Measurements from ENCODE around the gene OR52J3.
A peak's percentile ranks its signal among the peaks of the same experiment; 100 is the strongest.
"Not testable (repeated sequence)": the region's sequence is repeated elsewhere in the genome, so short reads cannot be mapped to it uniquely, and the experiment has no call there.

Gene OR52J3

DNA sequence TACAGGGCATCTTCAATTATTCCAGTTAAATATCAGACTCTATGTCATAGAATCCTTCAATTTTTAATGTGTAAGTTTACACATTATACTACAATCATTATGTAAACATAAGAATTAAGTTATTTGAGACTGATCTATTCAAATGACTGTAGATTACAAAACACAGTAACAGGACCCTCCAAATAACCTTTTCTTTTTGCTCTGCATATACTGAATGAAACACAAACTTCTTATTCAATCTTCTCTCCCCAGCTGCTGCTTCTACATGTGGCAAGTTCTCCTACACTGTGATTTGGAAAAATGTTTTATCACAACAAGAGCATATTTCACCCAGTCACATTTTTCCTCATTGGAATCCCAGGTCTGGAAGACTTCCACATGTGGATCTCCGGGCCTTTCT, at the start of gene OR52J3:
OR52J3 (plus strand) TSS at position 301 of the 400 bp plus-strand sequence; CDS start at position 301, 0 bp downstream.
- DNase-seq: no peak

DNA sequence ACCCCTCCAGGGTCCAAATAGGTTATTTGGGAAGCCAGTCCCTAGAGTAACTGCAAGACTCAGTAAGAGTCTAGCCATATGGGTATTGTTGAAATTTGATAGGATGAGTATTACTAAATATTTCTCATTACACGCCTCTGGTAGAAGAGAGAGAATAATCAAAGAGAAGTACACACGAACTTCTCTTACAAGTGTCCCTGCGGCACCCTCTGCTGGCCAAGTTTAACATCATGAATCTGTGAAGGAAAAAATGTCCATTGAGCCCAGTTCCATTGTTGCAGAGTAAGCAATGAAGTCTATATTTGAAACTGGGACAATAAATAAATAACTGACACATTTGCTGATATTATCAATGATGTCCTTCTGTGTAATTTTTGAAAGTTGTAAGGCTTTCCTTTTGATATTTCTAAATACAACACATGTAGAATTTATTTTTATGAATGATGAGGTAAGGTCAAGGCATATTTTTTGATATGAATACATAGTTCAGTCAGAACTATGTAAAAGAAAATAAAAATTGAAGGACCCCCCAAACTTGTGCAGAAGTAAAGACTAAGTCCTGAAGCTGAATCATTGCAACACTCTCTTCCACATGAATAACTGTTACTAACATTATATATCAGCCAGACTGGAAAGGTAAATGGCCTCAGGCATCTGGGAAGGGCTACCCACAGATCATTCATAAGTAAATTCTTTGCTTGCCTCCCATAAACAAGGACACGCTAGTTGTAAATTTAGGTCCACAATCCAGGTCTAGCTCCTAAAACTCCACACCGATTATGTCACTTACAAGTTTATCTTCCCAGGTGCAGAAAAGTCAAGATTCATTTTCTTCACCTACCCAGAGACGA, 41.7 kb upstream of the OR52J3 start:
- peak; percentile 81 for DNase-seq

DNA sequence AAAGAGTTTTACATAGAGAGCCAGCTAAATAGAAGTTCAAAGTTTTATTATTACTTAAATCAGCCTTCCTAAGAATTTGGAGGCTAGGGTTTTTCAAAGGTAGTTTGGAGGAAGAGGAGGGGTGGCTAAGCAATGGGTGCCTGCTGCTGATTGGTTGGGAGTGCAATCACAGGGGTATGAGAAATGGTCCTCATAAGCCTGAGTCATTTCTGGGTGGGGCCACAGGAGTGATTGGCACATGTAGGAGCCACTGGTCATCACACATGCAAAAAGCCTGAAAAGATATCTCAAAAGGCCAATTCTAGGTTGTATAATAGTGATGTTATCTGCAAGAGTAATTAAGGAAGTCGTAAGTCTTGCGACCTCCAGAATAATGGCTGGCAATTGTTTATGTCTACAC, 38.8 kb upstream of the OR52J3 start:
- no peak for DNase-seq

DNA sequence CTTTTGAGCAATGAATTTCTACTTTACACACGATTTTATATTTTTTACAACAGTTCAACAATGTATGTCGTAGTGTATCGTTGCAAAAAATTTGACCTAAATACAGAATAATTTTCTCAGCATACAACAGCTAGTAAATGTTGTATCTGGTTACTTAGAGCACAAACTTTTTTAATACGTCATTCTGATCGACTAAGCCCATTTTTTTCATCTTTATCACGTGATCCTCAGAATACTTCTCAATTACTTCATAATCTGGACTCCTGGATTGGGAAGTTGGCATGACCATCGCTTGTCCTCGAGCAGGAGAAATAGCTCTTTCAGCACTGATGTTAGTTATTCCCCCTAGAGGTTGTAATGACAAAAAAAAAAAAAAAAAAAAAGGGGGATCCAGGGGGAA, 35.1 kb upstream of the OR52J3 start:
- DNase-seq: no peak

DNA sequence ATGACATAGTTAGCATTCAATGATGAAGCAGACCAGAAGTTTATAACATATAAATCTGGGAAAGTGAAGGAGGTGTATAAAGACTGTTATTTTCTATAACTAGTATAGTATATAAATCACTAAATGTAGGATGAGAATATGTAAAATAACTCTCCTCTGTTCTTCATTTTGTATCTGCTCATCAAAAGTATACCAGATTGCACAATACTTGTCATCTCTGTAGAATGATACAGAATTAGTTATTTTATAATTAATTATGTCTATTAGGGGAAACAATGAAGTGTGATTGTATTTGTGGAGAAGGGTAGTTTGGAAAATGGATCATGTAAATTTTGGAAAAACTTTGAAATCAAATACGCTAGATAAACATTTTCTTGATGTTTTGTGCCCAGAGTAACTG, 33.3 kb upstream of the OR52J3 start:
- DNase-seq: no peak

DNA sequence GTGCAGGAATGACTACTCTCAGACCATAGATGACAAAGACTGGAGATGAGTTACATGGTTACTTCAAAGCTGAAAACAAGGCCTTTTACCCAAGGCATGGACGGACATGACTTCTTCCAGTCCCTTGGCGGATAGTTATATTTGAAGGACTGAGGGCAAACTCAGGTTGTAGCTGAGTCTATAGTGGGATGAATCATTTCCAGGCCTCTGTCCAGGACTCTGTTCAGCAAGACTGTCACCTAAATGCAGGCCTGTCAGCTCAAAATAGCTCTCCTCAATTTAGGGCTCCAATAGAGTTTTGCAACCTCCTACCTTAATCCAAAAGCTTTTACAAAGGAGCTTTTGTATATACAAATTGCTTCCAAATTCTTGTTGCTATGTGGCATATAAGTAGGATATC, 24.3 kb upstream of the OR52J3 start:
- no peak for DNase-seq

DNA sequence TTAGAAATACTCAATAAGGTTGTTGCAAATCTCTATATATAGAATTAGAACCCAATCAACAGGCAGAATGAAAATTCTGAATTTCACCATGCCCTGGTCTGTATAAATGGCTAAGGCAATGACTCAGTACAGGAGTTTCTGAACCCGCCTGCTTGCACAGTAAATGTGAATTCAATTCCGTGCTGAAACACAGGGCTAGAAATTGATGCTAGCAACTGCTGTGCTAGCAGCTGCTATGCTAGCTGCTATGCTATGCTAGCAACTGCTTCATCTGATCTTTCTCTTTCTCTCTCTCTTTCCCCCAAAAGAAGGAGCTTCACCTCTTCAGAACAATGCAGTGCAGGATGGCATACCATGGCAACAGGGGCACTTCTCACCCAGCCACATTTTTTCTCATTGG, 9.7 kb upstream of the OR52J3 start:
- no peak for DNase-seq

DNA sequence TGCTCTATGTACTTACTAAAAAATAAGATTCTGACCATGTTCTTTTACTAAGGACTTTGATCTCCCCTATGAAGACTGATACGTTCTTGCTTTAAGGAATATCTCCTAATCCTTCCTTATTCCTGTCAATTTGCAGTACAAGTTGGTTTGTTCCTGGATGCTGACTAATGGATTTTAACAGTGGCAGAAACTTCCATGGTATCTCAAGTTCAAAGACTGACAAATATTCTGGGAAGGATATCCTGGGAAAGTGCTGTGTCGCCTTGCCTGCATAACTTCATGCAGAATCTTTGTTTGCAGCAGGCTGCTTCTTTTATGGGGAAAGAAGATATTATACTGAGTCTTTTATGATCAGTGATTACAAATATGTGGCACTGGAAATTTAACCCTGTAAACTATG, 8.4 kb upstream of the OR52J3 start:
- no peak for DNase-seq

DNA sequence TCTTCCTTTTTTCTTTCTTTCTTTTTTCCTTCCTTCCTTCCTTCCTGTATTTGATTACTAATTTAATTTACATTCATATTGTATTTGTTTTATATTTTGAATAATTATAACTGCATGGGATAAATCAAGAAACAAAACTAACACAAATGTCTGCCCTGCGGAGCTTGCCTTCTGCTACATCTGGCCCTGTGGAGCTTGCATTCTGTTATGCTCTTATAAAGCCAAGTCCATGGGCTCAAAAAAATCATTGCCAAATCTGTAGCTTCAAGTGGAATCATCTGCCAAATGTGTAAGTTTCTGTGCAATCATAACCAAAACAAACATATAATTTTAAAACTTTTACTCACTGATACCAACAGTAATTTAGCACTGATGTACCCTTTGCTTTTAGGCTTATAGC, 8.0 kb upstream of the OR52J3 start:
- no peak for DNase-seq

DNA sequence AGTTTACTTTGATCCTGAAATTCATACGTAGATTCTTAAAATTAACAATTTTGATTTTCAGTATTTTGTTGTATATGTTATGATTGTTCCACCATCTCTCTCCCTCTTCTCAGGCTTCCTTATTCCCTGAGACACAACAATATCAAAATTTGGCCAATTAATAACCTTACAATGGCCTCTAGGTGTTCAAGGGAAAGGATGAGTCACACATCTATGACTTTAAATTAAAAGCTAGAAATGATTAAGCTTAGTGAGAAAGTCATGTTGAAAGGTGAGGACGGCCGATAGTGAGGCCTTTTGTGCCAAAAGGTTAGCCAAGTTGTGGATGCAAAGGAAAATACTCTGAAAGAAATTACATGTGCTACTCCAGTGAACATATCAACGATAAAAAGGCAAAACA, 5.5 kb upstream of the OR52J3 start:
- DNase-seq: no peak

DNA sequence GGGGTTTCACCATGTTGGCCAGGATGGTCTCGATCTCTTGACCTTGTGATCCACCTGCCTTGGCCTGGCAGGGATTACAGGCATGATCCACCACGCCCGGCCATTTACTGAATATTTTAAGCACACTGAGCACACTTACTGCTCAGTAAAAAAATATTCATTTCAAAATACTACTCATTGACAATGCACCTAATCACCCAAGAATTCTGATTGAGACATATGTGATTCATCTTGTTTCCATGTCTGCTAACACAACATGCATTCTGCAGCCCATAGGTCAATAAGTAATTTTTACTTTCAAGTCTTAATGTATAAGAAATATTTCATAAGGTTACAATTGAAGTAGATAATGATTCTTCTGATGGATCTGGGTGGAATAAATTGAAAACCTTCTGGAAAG, 4.2 kb upstream of the OR52J3 start:
- DNase-seq: no peak

DNA sequence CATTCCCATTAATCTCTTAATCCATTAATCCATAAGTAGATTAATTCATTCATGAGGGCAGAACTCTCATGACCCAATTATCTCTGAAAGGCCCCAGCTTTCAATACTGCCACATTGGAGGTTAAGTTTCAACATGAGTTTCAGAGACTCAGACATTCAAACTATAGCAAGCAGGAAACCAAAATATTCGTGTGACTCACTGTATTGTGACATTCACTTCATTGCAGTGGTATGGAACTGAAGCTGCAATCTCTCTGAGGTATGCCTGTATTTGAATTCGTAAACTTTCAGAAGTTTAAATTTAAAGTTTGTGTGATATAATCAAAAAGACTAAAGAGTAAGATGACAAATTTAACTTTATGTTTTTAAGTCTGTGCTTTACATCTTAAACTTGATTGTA, 2.9 kb upstream of the OR52J3 start:
- DNase-seq: no peak

DNA sequence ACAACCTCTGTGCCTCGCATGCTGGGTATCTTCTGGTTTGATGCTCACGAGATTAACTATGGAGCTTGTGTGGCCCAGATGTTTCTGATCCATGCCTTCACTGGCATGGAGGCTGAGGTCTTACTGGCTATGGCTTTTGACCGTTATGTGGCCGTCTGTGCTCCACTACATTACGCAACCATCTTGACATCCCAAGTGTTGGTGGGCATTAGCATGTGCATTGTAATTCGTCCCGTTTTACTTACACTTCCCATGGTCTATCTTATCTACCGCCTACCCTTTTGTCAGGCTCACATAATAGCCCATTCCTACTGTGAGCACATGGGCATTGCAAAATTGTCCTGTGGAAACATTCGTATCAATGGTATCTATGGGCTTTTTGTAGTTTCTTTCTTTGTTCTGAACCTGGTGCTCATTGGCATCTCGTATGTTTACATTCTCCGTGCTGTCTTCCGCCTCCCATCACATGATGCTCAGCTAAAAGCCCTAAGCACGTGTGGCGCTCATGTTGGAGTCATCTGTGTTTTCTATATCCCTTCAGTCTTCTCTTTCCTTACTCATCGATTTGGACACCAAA, 516 bp downstream of the OR52J3 start:
- DNase-seq: no peak

DNA sequence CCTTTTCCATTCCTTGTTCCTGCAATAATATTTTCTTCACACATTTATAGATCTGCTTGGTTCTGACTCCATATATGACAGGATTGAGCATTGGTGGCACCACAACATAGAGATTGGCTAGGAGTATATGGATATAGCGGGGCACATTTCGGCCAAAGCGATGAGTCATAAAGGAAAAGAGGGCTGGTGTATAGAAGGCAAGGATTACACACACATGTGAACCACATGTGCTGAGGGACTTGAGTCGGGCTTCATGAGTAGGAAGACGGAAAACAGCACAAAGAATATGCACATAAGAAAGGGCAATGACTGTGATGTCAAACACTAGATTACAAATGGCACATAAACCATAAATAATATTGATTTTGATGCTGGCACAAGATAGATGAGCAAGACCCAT, 12.4 kb downstream of the OR52J3 start:
- not testable (repeated sequence) for DNase-seq

DNA sequence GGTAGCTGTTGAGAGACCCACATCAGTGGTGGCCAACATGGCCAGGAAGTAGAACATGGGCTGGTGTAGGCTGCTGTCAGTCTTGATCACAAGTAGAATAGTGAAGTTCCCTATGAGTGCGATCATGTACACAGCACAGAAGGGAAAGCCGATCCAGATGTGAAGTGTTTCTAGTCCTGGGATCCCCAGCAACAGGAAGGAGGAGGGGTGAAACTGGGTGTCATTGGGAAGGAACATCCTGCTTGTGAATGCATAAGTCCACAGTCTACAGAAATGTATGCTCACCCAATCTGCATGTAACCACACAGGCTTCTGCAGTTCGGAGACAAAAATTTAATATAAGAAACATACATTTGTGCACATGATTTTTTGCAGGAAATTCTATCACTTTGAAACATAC, 13.1 kb downstream of the OR52J3 start, which contains the start of gene OR52E2:
OR52E2 (minus strand) TSS at position 237 of the 400 bp plus-strand sequence; CDS start at position 237, 0 bp downstream.
- no peak for DNase-seq

DNA sequence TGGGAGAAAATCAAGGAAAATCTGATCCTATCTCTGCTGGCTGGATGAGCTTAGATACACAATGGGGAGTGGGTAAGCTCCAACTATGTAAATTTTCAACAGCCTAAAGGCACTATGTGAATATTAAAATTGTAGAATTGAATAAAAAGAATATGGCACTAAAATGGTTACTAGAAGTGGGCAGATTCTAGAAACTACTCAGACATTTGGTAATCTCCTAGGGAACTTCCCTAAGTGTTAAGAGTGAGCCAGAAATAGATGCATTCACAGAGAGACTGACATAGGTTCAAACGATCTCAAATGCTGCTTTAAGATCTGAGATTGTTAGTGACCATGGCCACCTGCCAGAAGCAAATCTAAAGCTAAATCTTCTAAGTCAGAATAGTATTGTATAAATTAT, 18.7 kb downstream of the OR52J3 start:
- DNase-seq: no peak

DNA sequence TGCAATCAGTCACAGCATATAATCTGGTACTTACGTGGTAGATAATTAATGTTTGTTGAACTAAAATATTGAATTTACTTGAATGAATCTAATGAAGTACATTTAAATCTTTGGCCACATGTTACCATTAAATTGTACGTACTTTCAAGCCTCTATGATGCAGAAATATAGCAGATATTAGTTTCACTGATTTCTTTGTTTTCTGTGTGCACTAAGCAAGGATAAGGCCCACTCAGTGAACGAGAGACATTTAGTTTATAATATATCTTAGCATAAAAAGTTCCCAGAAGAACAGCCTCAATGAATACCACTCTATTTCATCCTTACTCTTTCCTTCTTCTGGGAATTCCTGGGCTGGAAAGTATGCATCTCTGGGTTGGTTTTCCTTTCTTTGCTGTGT, 22.9 kb downstream of the OR52J3 start, which contains the start of gene OR52E1:
OR52E1 (plus strand) TSS at position 301 of the 400 bp plus-strand sequence.
- no peak for DNase-seq

DNA sequence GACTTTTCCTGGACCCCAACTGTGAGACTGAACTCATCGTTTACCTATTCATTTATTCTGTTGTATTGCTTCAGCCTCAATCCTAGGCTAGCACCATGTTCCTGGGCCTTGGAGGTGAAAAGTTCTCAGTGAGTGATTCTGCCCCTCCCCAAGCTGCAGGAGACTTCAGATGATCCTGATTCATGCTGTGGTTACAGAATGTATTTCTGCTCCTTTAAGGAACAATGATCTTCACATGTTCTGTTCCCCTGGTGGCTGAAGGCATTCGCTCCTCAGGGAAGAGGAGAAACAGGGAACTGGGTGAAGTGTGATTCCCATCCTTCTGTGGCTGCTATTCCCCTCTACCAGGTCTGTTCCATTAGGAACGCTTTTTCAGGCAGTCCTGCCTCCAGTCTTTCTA, 25.5 kb downstream of the OR52J3 start:
- no peak for DNase-seq

DNA sequence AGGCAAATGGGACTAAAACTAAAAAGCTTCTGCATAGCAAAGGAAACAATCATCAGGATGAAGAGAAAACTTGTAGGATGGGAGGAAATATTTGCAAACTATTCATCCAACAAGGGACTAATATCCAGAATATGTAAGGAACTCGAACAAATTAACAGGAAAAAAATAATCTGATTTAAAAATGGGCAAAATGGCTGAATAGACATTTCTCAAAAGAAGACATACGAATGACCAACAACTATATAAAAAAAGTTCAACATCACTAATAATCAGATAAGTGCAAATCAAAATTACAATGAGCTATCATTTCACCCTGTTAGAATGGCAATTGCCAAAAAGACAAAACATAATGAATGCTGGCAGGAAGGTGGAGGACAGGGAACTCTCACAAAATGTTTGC, 35.1 kb downstream of the OR52J3 start:
- DNase-seq: no peak

DNA sequence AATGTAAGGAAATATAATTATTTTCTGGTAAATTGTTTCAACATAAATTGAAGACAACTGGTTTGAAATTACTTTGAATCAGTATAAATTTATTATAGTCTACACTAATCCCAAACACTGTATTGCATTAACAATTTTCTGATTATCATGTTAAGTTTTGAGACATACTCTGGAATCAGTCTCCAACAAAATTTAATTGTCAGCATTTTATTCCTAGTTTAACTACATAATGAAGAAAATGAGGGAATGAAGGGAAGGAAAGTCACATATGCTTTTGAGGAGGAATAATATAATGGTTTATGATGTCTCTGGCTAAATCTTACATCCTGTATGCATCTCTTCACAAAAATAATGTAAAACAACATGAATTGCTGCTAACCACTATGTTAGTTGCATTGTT, 37.3 kb downstream of the OR52J3 start:
- DNase-seq: no peak

DNA sequence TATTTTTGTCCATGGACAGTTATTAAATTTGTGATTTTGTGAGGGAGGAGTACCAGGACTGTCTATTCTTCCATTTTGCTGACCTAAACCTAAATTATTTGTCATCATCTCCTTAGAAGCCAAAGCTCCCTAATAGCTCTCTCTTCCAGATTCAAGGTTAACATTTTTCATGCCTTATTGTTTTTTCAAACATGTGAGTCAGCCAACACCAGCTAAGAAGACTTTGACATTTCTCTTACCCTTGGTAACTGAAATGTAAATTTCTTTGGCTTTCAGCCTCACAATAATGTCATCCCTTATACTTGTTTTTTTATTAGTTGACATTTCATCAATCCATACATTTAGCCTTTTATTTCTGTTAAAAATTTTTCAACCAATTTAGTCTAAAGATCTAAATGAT, 42.2 kb downstream of the OR52J3 start:
- DNase-seq: no peak

DNA sequence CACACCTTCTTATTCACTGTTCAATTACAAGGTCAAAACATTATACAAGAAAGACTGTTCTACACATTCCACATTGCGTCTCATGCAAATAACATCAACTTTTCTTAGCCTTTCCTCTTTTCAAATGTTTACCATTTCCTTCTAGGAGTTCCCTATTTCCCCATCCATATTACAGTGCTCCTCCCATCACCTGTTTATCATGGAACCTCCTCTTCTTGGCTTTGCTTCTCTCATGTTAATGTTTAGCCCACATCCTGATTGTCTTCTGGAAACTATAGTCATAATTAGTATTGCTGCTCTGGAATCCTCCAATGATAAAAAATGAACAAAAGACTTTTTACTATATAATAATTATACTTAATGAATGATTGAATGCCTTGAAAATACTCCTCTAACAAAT, 44.3 kb downstream of the OR52J3 start:
- no peak for DNase-seq

DNA sequence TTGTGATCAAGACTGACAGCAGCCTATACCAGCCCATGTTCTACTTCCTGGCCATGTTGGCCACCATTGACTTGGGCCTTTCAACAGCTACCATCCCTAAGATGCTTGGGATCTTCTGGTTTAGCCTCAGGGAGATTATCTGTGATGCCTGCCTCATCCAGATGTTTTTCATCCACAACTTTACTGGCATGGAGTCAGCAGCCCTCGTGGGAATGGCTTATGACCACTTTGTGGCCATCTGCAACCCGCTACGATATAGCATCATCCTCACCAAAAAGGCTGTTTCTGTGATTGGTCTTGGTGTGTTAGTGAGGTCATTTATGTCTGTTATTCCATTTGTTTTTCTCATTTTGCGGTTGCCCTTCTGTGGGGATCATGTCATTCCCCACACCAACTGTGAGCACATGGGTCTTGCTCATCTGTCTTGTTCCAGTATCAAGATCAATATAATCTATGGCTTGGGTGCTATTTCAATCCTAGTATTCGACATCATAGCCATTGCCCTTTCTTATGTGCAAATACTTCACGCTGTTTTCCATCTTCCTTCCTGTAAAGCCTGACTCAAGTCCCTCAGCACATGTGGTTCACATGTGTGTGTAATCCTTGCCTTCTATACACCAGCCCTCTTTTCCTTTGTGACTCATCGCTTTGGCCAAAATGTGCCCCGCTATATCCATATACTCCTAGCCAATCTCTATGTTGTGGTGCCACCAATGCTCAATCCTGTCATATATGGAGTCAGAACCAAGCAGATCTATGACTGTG, 46.7 kb downstream of the OR52J3 start:
- DNase-seq: no peak

DNA sequence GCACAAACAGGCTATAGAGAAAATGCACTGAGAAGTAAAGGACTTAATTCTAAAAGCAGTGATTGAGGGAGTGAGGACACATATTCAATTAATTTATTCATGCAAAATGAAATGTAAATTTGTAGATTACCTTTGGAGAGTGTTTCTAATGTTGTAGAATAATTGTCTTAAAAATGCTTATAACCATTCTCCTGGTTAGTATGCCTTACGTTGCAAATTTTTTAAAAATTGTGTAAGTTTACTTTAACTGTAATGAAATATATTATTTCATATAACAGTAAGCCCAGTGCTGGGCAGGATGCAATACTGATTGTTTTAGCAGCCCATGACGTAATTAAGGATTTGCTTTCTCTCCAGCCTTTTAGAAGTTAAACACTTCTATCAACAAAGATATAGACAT, 49.7 kb downstream of the OR52J3 start:
- DNase-seq: no peak

Measured in NCI-H748 treated with DMSO at 0.1 percent for 48 hours (cell line).